GM10266 (cell line): Measurements from ENCODE around the gene FNBP1L.

Experiments used
- DNase-seq: peaks from one replicate; pipeline ENCODE4 v3.0.0; 2012; ENCODE audit errors: extremely low spot score
- TF ChIP-seq, protein P1 (sequence below): IDR thresholded peaks from 2 replicates; pipeline ENCODE4 v1.5.1; 2012; ENCODE audit warnings: mild to moderate bottlenecking, low read depth; ENCODE audit not compliant: control insufficient read depth, insufficient read depth; ENCODE audit errors: missing control alignments

Gene FNBP1L

GRCh38 chr1:93577536-93578432 lies 129.9 kb downstream of the FNBP1L start:
- DNase-seq: no peak
- TF ChIP-seq, protein P1, sequence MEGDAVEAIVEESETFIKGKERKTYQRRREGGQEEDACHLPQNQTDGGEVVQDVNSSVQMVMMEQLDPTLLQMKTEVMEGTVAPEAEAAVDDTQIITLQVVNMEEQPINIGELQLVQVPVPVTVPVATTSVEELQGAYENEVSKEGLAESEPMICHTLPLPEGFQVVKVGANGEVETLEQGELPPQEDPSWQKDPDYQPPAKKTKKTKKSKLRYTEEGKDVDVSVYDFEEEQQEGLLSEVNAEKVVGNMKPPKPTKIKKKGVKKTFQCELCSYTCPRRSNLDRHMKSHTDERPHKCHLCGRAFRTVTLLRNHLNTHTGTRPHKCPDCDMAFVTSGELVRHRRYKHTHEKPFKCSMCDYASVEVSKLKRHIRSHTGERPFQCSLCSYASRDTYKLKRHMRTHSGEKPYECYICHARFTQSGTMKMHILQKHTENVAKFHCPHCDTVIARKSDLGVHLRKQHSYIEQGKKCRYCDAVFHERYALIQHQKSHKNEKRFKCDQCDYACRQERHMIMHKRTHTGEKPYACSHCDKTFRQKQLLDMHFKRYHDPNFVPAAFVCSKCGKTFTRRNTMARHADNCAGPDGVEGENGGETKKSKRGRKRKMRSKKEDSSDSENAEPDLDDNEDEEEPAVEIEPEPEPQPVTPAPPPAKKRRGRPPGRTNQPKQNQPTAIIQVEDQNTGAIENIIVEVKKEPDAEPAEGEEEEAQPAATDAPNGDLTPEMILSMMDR: no peak

DNA sequence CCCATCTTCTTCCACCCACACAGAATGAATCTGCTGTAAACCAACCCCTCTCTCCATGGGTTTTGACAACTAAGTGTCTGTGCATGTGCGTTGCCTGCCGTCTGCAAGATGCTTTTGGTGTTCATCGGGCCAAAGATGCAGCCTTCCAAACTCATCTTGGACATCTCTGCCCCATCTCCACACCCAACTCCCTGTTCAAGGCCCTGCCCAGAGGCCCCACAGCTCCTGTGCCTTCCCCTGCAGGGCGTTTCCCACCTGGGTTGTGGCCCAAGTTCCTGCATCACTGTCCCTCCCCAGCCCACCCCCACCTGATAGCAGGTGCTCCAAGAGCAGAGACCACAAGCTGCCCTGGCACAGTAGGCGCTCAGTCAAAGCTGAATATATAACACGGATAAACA lies 130.5 kb downstream of the FNBP1L start:
- TF ChIP-seq, protein P1: no peak

GRCh38 chr1:93578911-93579825 lies 131.2 kb downstream of the FNBP1L start:
- TF ChIP-seq, protein P1: no peak
- no peak for DNase-seq

More for the DNA sequence above, 130.5 kb downstream of the FNBP1L start:
- no peak for DNase-seq

- no peak for DNase-seq
- TF ChIP-seq, protein P1: no peak
Observed at GRCh38 chr1:93579891-93580290, 132.0 kb downstream of the FNBP1L start.

GRCh38 chr1:93581917-93582850 lies 134.3 kb downstream of the FNBP1L start:
- DNase-seq: no peak
- TF ChIP-seq, protein P1: no peak

- DNase-seq: no peak
- TF ChIP-seq, protein P1: no peak
Observed at GRCh38 chr1:93584261-93585003, 136.5 kb downstream of the FNBP1L start.
